Stimulated activated effector memory CD8-positive, alpha-beta T cell treated with anti-CD3 and anti-CD28 coated beads, Interleukin-12 subunit alpha, Interleukin-12 subunit beta, amount 100 ng/mL, for 72 hours (primary cell): ENCODE measurements around the gene GALNT6.
A peak's percentile ranks its signal among the peaks of the same experiment; 100 is the strongest.

ENCODE experiments used
- ATAC-seq: fragments of 150-1000 bp; cut with Tn5 transposase; 2 replicates; pipeline ENCODE4 v1.10.0; 2021
- DNase-seq, 2 donors: peaks; one replicate each; pipeline ENCODE4 v3.0.0; 2021 to 2022; ENCODE audit warnings: low spot score in 2 of 2
- H3K27ac Mint-ChIP-seq: one replicate; pipeline ENCODE4 v1.8.0; 2022; ENCODE audit warnings: mild to moderate bottlenecking, mixed read lengths
- H3K36me3 Mint-ChIP-seq: one replicate; pipeline ENCODE4 v1.8.0; 2022; ENCODE audit warnings: mild to moderate bottlenecking, mixed read lengths
- H3K4me1 Mint-ChIP-seq: one replicate; pipeline ENCODE4 v1.8.0; 2022; ENCODE audit warnings: mixed read lengths
- H3K4me3 Mint-ChIP-seq: one replicate; pipeline ENCODE4 v1.8.0; 2022; ENCODE audit warnings: mild to moderate bottlenecking, mixed read lengths
- H3K9me3 Mint-ChIP-seq: one replicate; pipeline ENCODE4 v1.8.0; 2022; ENCODE audit warnings: mixed read lengths

GALNT6 gene

GRCh38 chr12:51391283-51392123 is at the start of gene GALNT6:
TSS of gene GALNT6 (minus strand) at chr12:51391406. CDS start at chr12:51379781, 11,625 bp downstream.
- peak; percentile 55 for ATAC-seq
- Mint-ChIP-seq H3K4me1 (peaks cover 79% of the 10 kb centered on the region), H3K27ac (peak within 1 kb of the TSS; percentile 97), H3K9me3 (no peaks in the 10 kb centered on the region), H3K36me3 (peaks cover 5% of the 10 kb centered on the region), H3K4me3 (peak within 1 kb of the TSS; percentile 98)
- peak; percentile 51 to 83 for DNase-seq

GRCh38 chr12:51439330-51439729 is 48.1 kb upstream of the GALNT6 start:
- DNase-seq (no peak), ATAC-seq (no peak)
- no peaks in the 10 kb centered on the region for H3K9me3 Mint-ChIP-seq
- no peak overlapping the region for H3K27ac Mint-ChIP-seq
- peaks cover 7% of the 10 kb centered on the region for H3K4me1 Mint-ChIP-seq
- H3K4me3 Mint-ChIP-seq, result no peak overlapping the region
- no peaks in the 10 kb centered on the region for H3K36me3 Mint-ChIP-seq

GRCh38 chr12:51437431-51437830 is 46.2 kb upstream of the GALNT6 start:
- DNase-seq, result no peak
- no peak overlapping the region for H3K27ac Mint-ChIP-seq
- no peak for ATAC-seq
- no peaks in the 10 kb centered on the region for H3K36me3 Mint-ChIP-seq
- H3K4me1 Mint-ChIP-seq, result peaks cover 7% of the 10 kb centered on the region
- H3K9me3 Mint-ChIP-seq, result no peaks in the 10 kb centered on the region
- H3K4me3 Mint-ChIP-seq, result no peak overlapping the region

GRCh38 chr12:51434305-51434704 is 43.1 kb upstream of the GALNT6 start:
- no peak overlapping the region for H3K27ac Mint-ChIP-seq
- ATAC-seq (no peak), DNase-seq (no peak)
- H3K36me3 Mint-ChIP-seq, result no peaks in the 10 kb centered on the region
- H3K4me1 Mint-ChIP-seq, result peaks cover 2% of the 10 kb centered on the region
- no peaks in the 10 kb centered on the region for H3K9me3 Mint-ChIP-seq
- no peak overlapping the region for H3K4me3 Mint-ChIP-seq

GRCh38 chr12:51432921-51433320 is 41.7 kb upstream of the GALNT6 start:
- H3K27ac Mint-ChIP-seq, result no peak overlapping the region
- no peak overlapping the region for H3K4me3 Mint-ChIP-seq
- no peaks in the 10 kb centered on the region for H3K9me3 Mint-ChIP-seq
- H3K36me3 Mint-ChIP-seq, result no peaks in the 10 kb centered on the region
- no peaks in the 10 kb centered on the region for H3K4me1 Mint-ChIP-seq
- no peak for DNase-seq
- no peak for ATAC-seq

- Mint-ChIP-seq H3K36me3 (no peaks in the 10 kb centered on the region), H3K27ac (no peak overlapping the region), H3K9me3 (no peaks in the 10 kb centered on the region), H3K4me3 (no peak overlapping the region), H3K4me1 (peaks cover 3% of the 10 kb centered on the region)
- DNase-seq (no peak), ATAC-seq (no peak)
Observed at GRCh38 chr12:51430196-51430895, 39.1 kb upstream of the GALNT6 start.

GRCh38 chr12:51429700-51430099 is 38.5 kb upstream of the GALNT6 start:
- H3K9me3 Mint-ChIP-seq, result no peaks in the 10 kb centered on the region
- H3K4me3 Mint-ChIP-seq, result no peak overlapping the region
- DNase-seq (no peak), ATAC-seq (no peak)
- no peak overlapping the region for H3K27ac Mint-ChIP-seq
- no peaks in the 10 kb centered on the region for H3K36me3 Mint-ChIP-seq
- peaks cover 6% of the 10 kb centered on the region for H3K4me1 Mint-ChIP-seq

GRCh38 chr12:51428256-51428655 is 37.0 kb upstream of the GALNT6 start:
- Mint-ChIP-seq H3K36me3 (no peaks in the 10 kb centered on the region), H3K4me3 (no peak overlapping the region), H3K27ac (peak overlapping the region; percentile 13), H3K9me3 (no peaks in the 10 kb centered on the region), H3K4me1 (peaks cover 11% of the 10 kb centered on the region)
- DNase-seq (no peak), ATAC-seq (no peak)

- peak within 1 kb of the TSS; percentile 23 for H3K27ac Mint-ChIP-seq
- peak within 1 kb of the TSS; percentile 74 for H3K4me3 Mint-ChIP-seq
Observed at GRCh38 chr12:51424662-51425539, 33.7 kb upstream of the GALNT6 start, which contains the start of gene SLC4A8. TSS of gene SLC4A8 (plus strand) at chr12:51424831. CDS start at chr12:51424988, 157 bp downstream.

GRCh38 chr12:51424094-51424661 is 33.0 kb upstream of the GALNT6 start:
- Mint-ChIP-seq H3K27ac (no peak overlapping the region), H3K4me3 (peak overlapping the region; percentile 74), H3K4me1 (peaks cover 11% of the 10 kb centered on the region), H3K9me3 (no peaks in the 10 kb centered on the region), H3K36me3 (no peaks in the 10 kb centered on the region)
- DNase-seq (no peak), ATAC-seq (no peak)

More at GRCh38 chr12:51424662-51425539, 33.7 kb upstream of the GALNT6 start, which contains the start of gene SLC4A8:
- ATAC-seq (peak; percentile 94), DNase-seq (peak; percentile 74 to 92)
- Mint-ChIP-seq H3K36me3 (no peaks in the 10 kb centered on the region), H3K9me3 (no peaks in the 10 kb centered on the region), H3K4me1 (peaks cover 11% of the 10 kb centered on the region)

- DNase-seq, result peak; percentile 23 to 63
- ATAC-seq, result no peak
- no peak overlapping the region for H3K27ac Mint-ChIP-seq
Observed at GRCh38 chr12:51421266-51421884, 30.2 kb upstream of the GALNT6 start.

GRCh38 chr12:51419425-51420193 is 28.4 kb upstream of the GALNT6 start:
- DNase-seq (no peak), ATAC-seq (no peak)
- Mint-ChIP-seq H3K36me3 (no peaks in the 10 kb centered on the region), H3K4me1 (peaks cover 5% of the 10 kb centered on the region), H3K9me3 (no peaks in the 10 kb centered on the region), H3K4me3 (no peak overlapping the region), H3K27ac (no peak overlapping the region)

More at GRCh38 chr12:51421266-51421884, 30.2 kb upstream of the GALNT6 start:
- Mint-ChIP-seq H3K9me3 (no peaks in the 10 kb centered on the region), H3K4me1 (peaks cover 11% of the 10 kb centered on the region), H3K4me3 (no peak overlapping the region), H3K36me3 (no peaks in the 10 kb centered on the region)

GRCh38 chr12:51417826-51418225 is 26.6 kb upstream of the GALNT6 start:
- H3K36me3 Mint-ChIP-seq, result no peaks in the 10 kb centered on the region
- no peak overlapping the region for H3K27ac Mint-ChIP-seq
- ATAC-seq (no peak), DNase-seq (no peak)
- H3K4me1 Mint-ChIP-seq, result no peaks in the 10 kb centered on the region
- no peaks in the 10 kb centered on the region for H3K9me3 Mint-ChIP-seq
- H3K4me3 Mint-ChIP-seq, result no peak overlapping the region

GRCh38 chr12:51415931-51416330 is 24.7 kb upstream of the GALNT6 start:
- no peak overlapping the region for H3K4me3 Mint-ChIP-seq
- H3K36me3 Mint-ChIP-seq, result no peaks in the 10 kb centered on the region
- no peaks in the 10 kb centered on the region for H3K9me3 Mint-ChIP-seq
- ATAC-seq (no peak), DNase-seq (no peak)
- H3K4me1 Mint-ChIP-seq, result no peaks in the 10 kb centered on the region
- H3K27ac Mint-ChIP-seq, result no peak overlapping the region
